ENCODE data around the gene PCAT6. TPM values are rescaled to one million over a fixed set of nuclear protein-coding genes. Genes with fewer than 3 reads are reported as not detected.

Gene PCAT6
- total RNA-seq, 1 experiment from 2014 or later, result 4.8 TPM

DNA sequence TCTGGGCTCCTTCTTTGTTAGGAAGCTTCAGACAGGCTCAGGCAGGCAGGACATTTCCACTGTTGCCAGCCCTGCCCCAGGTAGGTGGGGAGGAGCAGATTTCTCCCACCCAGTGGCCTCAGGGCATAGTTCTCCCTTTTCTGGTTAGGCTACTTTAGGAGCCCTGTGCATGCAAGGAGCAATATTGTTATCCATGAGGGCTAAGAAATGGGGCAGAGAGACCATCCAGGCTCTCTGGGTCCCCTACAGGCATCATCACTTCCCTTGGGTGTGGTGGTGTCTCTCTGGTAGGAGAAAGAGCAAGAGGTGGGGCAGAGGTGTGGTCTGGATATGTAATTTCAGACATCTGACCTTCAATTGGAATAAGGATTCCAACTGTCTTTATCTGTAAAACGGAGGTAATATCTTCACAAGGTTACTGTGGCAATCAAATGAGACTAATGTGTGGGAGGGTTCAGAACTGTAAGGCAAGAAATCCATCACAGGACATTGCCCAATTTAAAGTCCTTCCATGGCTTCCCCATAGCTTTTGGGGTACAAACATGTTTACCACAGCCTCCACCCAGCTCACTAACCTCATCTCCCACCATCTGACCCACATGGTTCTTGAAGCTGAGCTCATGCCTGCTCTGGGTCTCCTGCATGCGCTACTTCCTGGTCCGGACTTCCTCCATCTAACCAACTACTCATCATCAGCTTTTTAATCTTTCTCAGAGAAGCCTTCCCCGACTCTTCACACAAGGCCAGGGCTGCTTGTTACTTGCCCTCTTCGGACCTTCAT, 26.1 kb downstream of the PCAT6 start:
- H2BK20ac ChIP-seq (ENCODE audit: low read depth, low read length, poor library complexity, severe bottlenecking), result no peak overlapping the region
- no peaks in the 10 kb centered on the region for H3K79me1 ChIP-seq (ENCODE audit: insufficient read depth, low read depth, low read length, poor library complexity, severe bottlenecking)
- H3K4ac ChIP-seq (ENCODE audit: low read depth, low read length), result no peak overlapping the region
- H3K27ac ChIP-seq (ENCODE audit: insufficient read length, low read depth, low read length), result no peak overlapping the region
- H2BK120ac ChIP-seq (ENCODE audit: low read depth, low read length, poor library complexity, severe bottlenecking), result no peak overlapping the region
- H3K36me3 Mint-ChIP-seq (ENCODE audit: insufficient read depth in 1 of 3, low read depth in 3 of 3), result no peaks in the 10 kb centered on the region
- no peak overlapping the region for H3K56ac ChIP-seq (ENCODE audit: insufficient read length, low read depth, low read length)
- no peak overlapping the region for H3K23ac ChIP-seq (ENCODE audit: insufficient read length, low read depth, low read length)
- H2AFZ ChIP-seq (ENCODE audit: low read length), result no peak overlapping the region
- DNase-seq, result no peak
- H4K8ac ChIP-seq (replicated peaks; ENCODE audit: insufficient read length, low read depth, low read length), result no peak overlapping the region
- no peak overlapping the region for H3T11ph ChIP-seq (ENCODE audit: low read length)
- no peak overlapping the region; the same call in 1 of the 2 replicates for H3K14ac ChIP-seq (ENCODE audit: insufficient read depth, low read length)
- H3K4me1 Mint-ChIP-seq, result peaks cover 19 to 23% of the 10 kb centered on the region in 2 experiments
- H3K9me3 Mint-ChIP-seq, result no peaks in the 10 kb centered on the region; a peak in 1 of 5 replicates
- H3K27me3 Mint-ChIP-seq (ENCODE audit: low read depth), result no peaks in the 10 kb centered on the region
- no peak overlapping the region for H3K4me3 Mint-ChIP-seq
- H3K79me2 ChIP-seq (ENCODE audit: insufficient read depth, low read length), result no peaks in the 10 kb centered on the region
- H3K27ac Mint-ChIP-seq, result peak overlapping the region in 1 of 3 experiments; percentile 19; a peak in 1 of 7 replicates
- H4K20me1 ChIP-seq (ENCODE audit: control insufficient read depth, insufficient read depth, insufficient read length), result no peaks in the 10 kb centered on the region
- WGBS (ENCODE audit: extremely low coverage, insufficient read length, low lambda C conversion rate), result no CpG with 5 or more reads among the region's 5 CpGs
- H3K4me2 ChIP-seq (ENCODE audit: insufficient read depth, insufficient read length, low read length), result no peak overlapping the region
- H3K9me3 ChIP-seq (ENCODE audit: control insufficient read depth, low read depth, low read length), result no peaks in the 10 kb centered on the region
- no peak overlapping the region for H4K91ac ChIP-seq (ENCODE audit: insufficient read length, low read depth, low read length)
- no peak overlapping the region for H3K9ac ChIP-seq (ENCODE audit: extremely low read depth, insufficient read length, low read length)
- no peaks in the 10 kb centered on the region for H3K27me3 ChIP-seq (ENCODE audit: insufficient read depth, low read length)
- H3K18ac ChIP-seq (ENCODE audit: insufficient read length, low read depth, low read length), result no peak overlapping the region
- no peak overlapping the region for H2BK12ac ChIP-seq (ENCODE audit: insufficient read length, low read depth, low read length)
- no peak overlapping the region for H2AK5ac ChIP-seq (ENCODE audit: insufficient read length, low read length)
- H3K4me1 ChIP-seq (ENCODE audit: insufficient read depth, low read length), result no peaks in the 10 kb centered on the region; the same call in 1 of the 2 replicates
- TF ChIP-seq, protein P1, sequence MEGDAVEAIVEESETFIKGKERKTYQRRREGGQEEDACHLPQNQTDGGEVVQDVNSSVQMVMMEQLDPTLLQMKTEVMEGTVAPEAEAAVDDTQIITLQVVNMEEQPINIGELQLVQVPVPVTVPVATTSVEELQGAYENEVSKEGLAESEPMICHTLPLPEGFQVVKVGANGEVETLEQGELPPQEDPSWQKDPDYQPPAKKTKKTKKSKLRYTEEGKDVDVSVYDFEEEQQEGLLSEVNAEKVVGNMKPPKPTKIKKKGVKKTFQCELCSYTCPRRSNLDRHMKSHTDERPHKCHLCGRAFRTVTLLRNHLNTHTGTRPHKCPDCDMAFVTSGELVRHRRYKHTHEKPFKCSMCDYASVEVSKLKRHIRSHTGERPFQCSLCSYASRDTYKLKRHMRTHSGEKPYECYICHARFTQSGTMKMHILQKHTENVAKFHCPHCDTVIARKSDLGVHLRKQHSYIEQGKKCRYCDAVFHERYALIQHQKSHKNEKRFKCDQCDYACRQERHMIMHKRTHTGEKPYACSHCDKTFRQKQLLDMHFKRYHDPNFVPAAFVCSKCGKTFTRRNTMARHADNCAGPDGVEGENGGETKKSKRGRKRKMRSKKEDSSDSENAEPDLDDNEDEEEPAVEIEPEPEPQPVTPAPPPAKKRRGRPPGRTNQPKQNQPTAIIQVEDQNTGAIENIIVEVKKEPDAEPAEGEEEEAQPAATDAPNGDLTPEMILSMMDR (conservative IDR thresholded peaks at IDR 0.05), result no peak
- H3K23me2 ChIP-seq (ENCODE audit: insufficient read length, low read depth, low read length, poor library complexity, severe bottlenecking), result no peaks in the 10 kb centered on the region
- H2BK15ac ChIP-seq (ENCODE audit: low read depth, low read length), result no peak overlapping the region
- no peak overlapping the region for H4K5ac ChIP-seq (ENCODE audit: insufficient read length, low read depth, low read length)
- no peak overlapping the region for H2BK5ac ChIP-seq (ENCODE audit: insufficient read length, low read length)
